Sigmoid colon (tissue), 4 donors: ENCODE results near the gene INPP5D.

ENCODE experiments used
- POLR2A ChIP-seq, 2 donors: fragments of 450-650 bp; IDR thresholded peaks; one replicate each; pipeline ENCODE4 v1.6.1; 2016; ENCODE audit warnings: antibody characterized with exemption in 2 of 2, mild to moderate bottlenecking in 2 of 2, moderate library complexity in 2 of 2
- POLR2AphosphoS5 ChIP-seq, 4 donors: sonication (generic); formaldehyde crosslinking; IDR thresholded peaks; one replicate each; pipeline ENCODE4 v1.6.1; 2017; ENCODE audit warnings: antibody characterized with exemption in 4 of 4
- TF ChIP-seq, protein P1 (sequence below), 4 experiments: fragments of 450-650 bp in 3 of 4; fragments of 200-600 bp in 1 of 4; IDR thresholded peaks; one replicate each; pipeline ENCODE4 v1.5.1; 2016 to 2019; ENCODE audit warnings: antibody characterized with exemption in 4 of 4, mild to moderate bottlenecking in 3 of 4, moderate library complexity in 2 of 4

GRCh38 chr2:233119806-233120205, 59.7 kb downstream of the INPP5D start:
- TF ChIP-seq, protein P1, sequence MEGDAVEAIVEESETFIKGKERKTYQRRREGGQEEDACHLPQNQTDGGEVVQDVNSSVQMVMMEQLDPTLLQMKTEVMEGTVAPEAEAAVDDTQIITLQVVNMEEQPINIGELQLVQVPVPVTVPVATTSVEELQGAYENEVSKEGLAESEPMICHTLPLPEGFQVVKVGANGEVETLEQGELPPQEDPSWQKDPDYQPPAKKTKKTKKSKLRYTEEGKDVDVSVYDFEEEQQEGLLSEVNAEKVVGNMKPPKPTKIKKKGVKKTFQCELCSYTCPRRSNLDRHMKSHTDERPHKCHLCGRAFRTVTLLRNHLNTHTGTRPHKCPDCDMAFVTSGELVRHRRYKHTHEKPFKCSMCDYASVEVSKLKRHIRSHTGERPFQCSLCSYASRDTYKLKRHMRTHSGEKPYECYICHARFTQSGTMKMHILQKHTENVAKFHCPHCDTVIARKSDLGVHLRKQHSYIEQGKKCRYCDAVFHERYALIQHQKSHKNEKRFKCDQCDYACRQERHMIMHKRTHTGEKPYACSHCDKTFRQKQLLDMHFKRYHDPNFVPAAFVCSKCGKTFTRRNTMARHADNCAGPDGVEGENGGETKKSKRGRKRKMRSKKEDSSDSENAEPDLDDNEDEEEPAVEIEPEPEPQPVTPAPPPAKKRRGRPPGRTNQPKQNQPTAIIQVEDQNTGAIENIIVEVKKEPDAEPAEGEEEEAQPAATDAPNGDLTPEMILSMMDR (IDR thresholded peaks at IDR 0.05) = no peak
- TF ChIP-seq POLR2AphosphoS5 (IDR thresholded peaks at IDR 0.05) (no peak), POLR2A (IDR thresholded peaks at IDR 0.05) (no peak)
